K562 (cell line): ENCODE results near the gene CCDC85C. TPM values are rescaled to one million over a fixed set of nuclear protein-coding genes. Genes with fewer than 3 reads are reported as not detected.
A peak's percentile ranks its signal among the peaks of the same experiment; 100 is the strongest.

Experiments
- ATAC-seq: fragments of 200-7000 bp; cut with Tn5 transposase; 3 replicates; pipeline ENCODE4 v1.9.1; 2020; ENCODE audit warnings: moderate library complexity
- BruUV-seq: library from RNA; stranded (reverse); fragments of 400-500 nt; replicated peaks from 2 replicates; lab custom pipeline; 2021; lab: Mats Ljungman, UMichigan
- CTCF ChIA-PET: fragments of 300-600 bp; formaldehyde crosslinking; extraction: SDS; loops from one replicate; lab custom pipeline; 2021; ENCODE audit warnings: low intra/inter-chr PET ratio; lab: Yijun Ruan, JAX
- POLR2A ChIA-PET: fragments of 300-600, 350-650 bp; sonication (Branson Sonifier 250); formaldehyde crosslinking; extraction: SDS; loops from one replicate; lab custom pipeline; 2021; ENCODE audit warnings: antibody characterized with exemption, inconsistent platforms; lab: Yijun Ruan, JAX
- DNase-seq, 4 experiments: peaks; one replicate each; pipeline versions ENCODE4 v3.0.0 to v3.0.0-alpha.2; 2011 to 2018; ENCODE audit warnings: low spot score in 3 of 4, mixed read lengths in 3 of 4; ENCODE audit errors: extremely low read depth in 1 of 4
- FAIRE-seq: peaks from 2 replicates; lab custom pipeline; 2011; peaks lifted over from hg19 to GRCh38; lab: Jason Lieb, UNC
- H2AFZ ChIP-seq: 2 replicates; pipeline ENCODE4 v1.6.0; 2011; ENCODE audit warnings: low read depth, low read length, control low read depth, inconsistent platforms
- H3K27ac ChIP-seq: fragments of 200-600 bp; 3 replicates; pipeline ENCODE4 v1.8.0; 2011; ENCODE audit warnings: low read depth, mild to moderate bottlenecking, control low read depth, inconsistent platforms, low read length, moderate library complexity, mixed read lengths; ENCODE audit errors: extremely low read depth
- H3K27me3 ChIP-seq, 2 experiments: fragments of 300-600 bp in 1 of 2; 2 replicates in 1 of 2; 3 replicates in 1 of 2; pipeline versions ENCODE4 v1.6.0 to v1.8.0; 2011; ENCODE audit warnings: inconsistent platforms in 2 of 2, low read length in 2 of 2, mild to moderate bottlenecking in 1 of 2, mixed read lengths in 1 of 2, moderate library complexity in 1 of 2; ENCODE audit not compliant: control insufficient read depth in 2 of 2, insufficient read depth in 2 of 2
- H3K36me3 ChIP-seq: fragments of 300-600 bp; 3 replicates; pipeline ENCODE4 v1.8.0; 2011; ENCODE audit warnings: mild to moderate bottlenecking, low read length, inconsistent platforms; ENCODE audit not compliant: control insufficient read depth, insufficient read depth
- H3K4me1 ChIP-seq, 2 experiments: fragments of 200-600 bp in 1 of 2; replicated peaks in 1 of 2; 2 replicates in 1 of 2; 3 replicates in 1 of 2; pipeline versions ENCODE4 v1.5.1 to v1.8.0; 2011; ENCODE audit warnings: inconsistent platforms in 2 of 2, low read length in 2 of 2, mild to moderate bottlenecking in 1 of 2, mixed read lengths in 1 of 2, moderate library complexity in 1 of 2; ENCODE audit not compliant: control insufficient read depth in 2 of 2, insufficient read depth in 2 of 2
- H3K4me2 ChIP-seq: 2 replicates; pipeline ENCODE4 v1.6.1; 2011; ENCODE audit warnings: low read length, control low read depth, inconsistent platforms, mixed read lengths; ENCODE audit not compliant: insufficient read depth
- H3K4me3 ChIP-seq: fragments of 200-600 bp; sonication (generic), shearing (Covaris generic); 2 replicates; pipeline ENCODE4 v1.5.1; 2016; ENCODE audit warnings: control low read depth, inconsistent platforms
- H3K79me2 ChIP-seq: fragments of 200-600 bp; 3 replicates; pipeline ENCODE4 v1.8.0; 2011; ENCODE audit warnings: low read length, inconsistent platforms; ENCODE audit not compliant: control insufficient read depth, insufficient read depth
- H3K9ac ChIP-seq, 2 experiments: 2 replicates each; pipeline versions ENCODE4 v1.6.0 to v1.6.1; 2011; ENCODE audit warnings: low read depth in 2 of 2, low read length in 2 of 2, control low read depth in 1 of 2, inconsistent platforms in 1 of 2, mild to moderate bottlenecking in 1 of 2, mixed read lengths in 1 of 2; ENCODE audit not compliant: insufficient read depth in 1 of 2
- H3K9me1 ChIP-seq: one replicate; pipeline ENCODE4 v1.6.0; 2011; ENCODE audit warnings: inconsistent platforms, mild to moderate bottlenecking, low read length, moderate library complexity; ENCODE audit not compliant: control insufficient read depth, insufficient read depth
- H3K9me3 ChIP-seq: replicated peaks from 2 replicates; pipeline ENCODE4 v1.5.1; 2011; ENCODE audit warnings: low read depth, low read length, inconsistent platforms; ENCODE audit not compliant: control insufficient read depth, insufficient read depth
- H4K20me1 ChIP-seq: replicated peaks from 2 replicates; pipeline ENCODE4 v1.6.1; 2011; ENCODE audit warnings: low read length, inconsistent platforms, mixed read lengths; ENCODE audit not compliant: control insufficient read depth, insufficient read depth
- GTF2B ChIP-seq: IDR thresholded peaks from 2 replicates; pipeline ENCODE4 v1.6.1; 2011; ENCODE audit not compliant: insufficient read length; ENCODE audit errors: extremely low read depth
- HOXB6 ChIP-seq: fragments of 250-450 bp; sonication (Bioruptor Pico); IDR thresholded peaks from 2 replicates; pipeline ENCODE4 v1.5.1; 2022; ENCODE audit warnings: mild to moderate bottlenecking, borderline replicate concordance
- NFIC ChIP-seq: fragments of 450-650 bp; IDR thresholded peaks from 2 replicates; pipeline ENCODE4 v1.6.1; 2017; ENCODE audit warnings: mild to moderate bottlenecking, inconsistent platforms
- PTRF ChIP-seq: fragments of 450-650 bp; IDR thresholded peaks from 2 replicates; pipeline ENCODE4 v1.6.1; 2016; ENCODE audit warnings: mild to moderate bottlenecking, missing genetic modification characterization, missing compliant biosample characterization
- UBTF ChIP-seq, 2 experiments: IDR thresholded peaks; 2 replicates each; pipeline ENCODE4 v1.6.1; 2012; ENCODE audit warnings: improper control_type of control experiment in 2 of 2, low read depth in 2 of 2, low read length in 2 of 2, borderline replicate concordance in 1 of 2
- ZBTB1 ChIP-seq: sonication (generic); formaldehyde crosslinking; IDR thresholded peaks from 2 replicates; pipeline ENCODE4 v1.8.1; 2023; ENCODE audit warnings: missing genetic modification reagents, low read depth, mild to moderate bottlenecking, borderline replicate concordance
- ZFP36 ChIP-seq: fragments of 150-350 bp; IDR thresholded peaks from 2 replicates; pipeline ENCODE4 v1.6.1; 2018; ENCODE audit warnings: low read length, low read depth; ENCODE audit not compliant: partially characterized antibody
- ZNF184 ChIP-seq: sonication (generic); formaldehyde crosslinking; IDR thresholded peaks from 2 replicates; pipeline ENCODE4 v1.5.0; 2020; ENCODE audit warnings: missing genetic modification reagents
- ZNF740 ChIP-seq, 3 experiments: fragments of 200-800 bp in 1 of 3; sonication (Bioruptor generic) in 1 of 3; sonication (generic) in 1 of 3; formaldehyde crosslinking in 1 of 3; IDR thresholded peaks; 2 replicates each; pipeline versions ENCODE4 v1.6.1 to v1.8.0; 2016 to 2022; ENCODE audit warnings: mild to moderate bottlenecking in 2 of 3, missing compliant biosample characterization in 2 of 3, missing genetic modification characterization in 2 of 3, missing genetic modification reagents in 1 of 3
- WGBS: fragments of 100-300 bp; shearing (Covaris generic); methylation state at CpG from one replicate; pipeline ENCODE4 v1.1.6; 2016; ENCODE audit warnings: low coverage, mixed read lengths; ENCODE audit not compliant: insufficient coverage; ENCODE audit errors: missing lambda C conversion rate; 5-methylcytosine and 5-hydroxymethylcytosine counted together
- in situ Hi-C: fragments of 300-500 bp; cut with MboI; formaldehyde crosslinking; loops from 4 replicates; pipeline ENCODE4 v1.15.0; 2018; ENCODE audit warnings: inconsistent platforms, mixed read lengths
- intact Hi-C: fragments of 100-400 bp; cut with micrococcal nuclease; formaldehyde crosslinking; loops from 2 replicates; pipeline ENCODE4 v1.14.2; 2022
- polyA plus RNA-seq, 8 experiments: library from polyadenylated mRNA; depleted of rRNA in 4 of 8; stranded (reverse) in 5 of 8; unstranded in 3 of 8; fragments of >200 nt; fragmentation: Nextera tagmentation in 2 of 8; fragmentation: Illumina TruSeq in 1 of 8; extraction: Ambion mirVana in 2 of 8; extraction: Trizol in 1 of 8; gene quantifications; 2 replicates each; pipeline versions ENCODE4 v1.2.1 to v1.2.3, GENCODE V29; 2011 to 2014; ENCODE audit warnings: inconsistent platforms in 1 of 8, missing spikeins in 1 of 8
- total RNA-seq, 7 experiments: library from RNA; depleted of rRNA in 6 of 7; stranded (reverse); fragments of >200 nt in 6 of 7; fragmentation: Illumina TruSeq in 2 of 7; extraction: Trizol in 2 of 7; gene quantifications; 2 replicates each; pipeline versions ENCODE4 v1.2.1 to v1.2.3, GENCODE V29; 2011 to 2021; ENCODE audit warnings: low replicate concordance in 1 of 7

Gene CCDC85C
- total and polyA plus RNA-seq, 9 of the 15 experiments (the other 6 are each of a cell fraction or from before 2014, with no cell fraction given) = 0.18 to 22.0 (median 6.3) TPM

GRCh38 chr14:99564926-99565259 lies 39.1 kb downstream of the CCDC85C start (continued):
- TF ChIP-seq GTF2B (no peak), ZNF184 (no peak), PTRF (tag) (no peak), ZBTB1 (CRISPR knock-in tag) (no peak), HOXB6 (CRISPR knock-in tag) (no peak), ZNF740 (CRISPR knock-in tag; IDR thresholded peaks at IDR 0.05) (no peak), ZNF740 (tag; IDR thresholded peaks at IDR 0.05) (no peak)

GRCh38 chr14:99564256-99564925 lies 39.6 kb downstream of the CCDC85C start:
- no TSS peak for BruUV-seq
- Histone ChIP-seq H3K27me3 (no peaks in the 10 kb centered on the region), H2AFZ (no peak overlapping the region), H3K4me1 (peaks cover 10 to 58% of the 10 kb centered on the region in 2 experiments; a peak in 4 of 5 replicates), H3K79me2 (0 out of 3 replicates have a peak, but pooled peaks cover 7% of the 10 kb centered on the region), H3K4me3 (no peak overlapping the region), H3K9me1 (peaks cover 2% of the 10 kb centered on the region), H3K9ac (no peak overlapping the region), H3K4me2 (no peak overlapping the region), H3K27ac (no peak overlapping the region), H3K9me3 (no peaks in the 10 kb centered on the region), H3K36me3 (no peaks in the 10 kb centered on the region), H4K20me1 (peaks cover 51% of the 10 kb centered on the region)
- DNase-seq (no peak), ATAC-seq (no peak), FAIRE-seq (no peak)
- WGBS = 45% methylated on average over 7 of the region's 11 CpGs
- TF ChIP-seq NFIC (peak; percentile 74), ZFP36 (peak; percentile 86), UBTF (IDR thresholded peaks at IDR 0.05; ENCODE audit: borderline replicate concordance in 1 of 2, low read depth in 2 of 2, low read length in 2 of 2) (no peak)
- intact Hi-C loops = no loop called here
- POLR2A ChIA-PET = no interaction called here
- CTCF ChIA-PET = interaction anchor here (1.1 kb wide), 1 partner anchor 64 kb away, joined by 3 read pairs; no protein-coding TSS in a partner anchor
- in situ Hi-C loops = no loop called here
